Parathyroid adenoma (tissue), 2 donors: ENCODE results near the gene RPL18.

Experiments
- H2AFZ ChIP-seq: fragments of 300-600 bp; sonication (generic); one replicate; pipeline ENCODE4 v1.7.0; 2017; ENCODE audit warnings: antibody characterized with exemption, mild to moderate bottlenecking
- H3K27ac ChIP-seq: fragments of 300-600 bp; sonication (generic); one replicate; pipeline ENCODE4 v1.7.0; 2017
- H3K27me3 ChIP-seq: fragments of 300-600 bp; sonication (generic); one replicate; pipeline ENCODE4 v1.7.0; 2017; ENCODE audit warnings: low read length; ENCODE audit not compliant: control insufficient read depth, insufficient read depth
- H3K36me3 ChIP-seq: fragments of 300-600 bp; sonication (generic); one replicate; pipeline ENCODE4 v1.7.0; 2017; ENCODE audit warnings: low read length; ENCODE audit not compliant: control insufficient read depth, insufficient read depth
- H3K4me1 ChIP-seq: fragments of 300-600 bp; sonication (generic); one replicate; pipeline ENCODE4 v1.7.0; 2017; ENCODE audit warnings: control low read depth
- H3K4me2 ChIP-seq: fragments of 300-600 bp; sonication (generic); one replicate; pipeline ENCODE4 v1.7.0; 2017; ENCODE audit warnings: low read length
- H3K4me3 ChIP-seq: fragments of 300-600 bp; sonication (generic); one replicate; pipeline ENCODE4 v1.7.0; 2017; ENCODE audit warnings: low read depth, low read length
- H3K79me2 ChIP-seq: fragments of 300-600 bp; sonication (generic); one replicate; pipeline ENCODE4 v1.7.0; 2017; ENCODE audit warnings: control low read depth
- H3K9ac ChIP-seq: fragments of 300-600 bp; sonication (generic); one replicate; pipeline ENCODE4 v1.7.0; 2017; ENCODE audit warnings: mild to moderate bottlenecking
- H3K9me3 ChIP-seq: fragments of 300-600 bp; sonication (generic); one replicate; pipeline ENCODE4 v1.7.0; 2017; ENCODE audit warnings: low read length; ENCODE audit not compliant: control insufficient read depth
- CTCF ChIP-seq: fragments of 300-600 bp; sonication (generic); IDR thresholded peaks from one replicate; pipeline ENCODE4 v1.7.0; 2017; ENCODE audit warnings: antibody characterized with exemption, mild to moderate bottlenecking
- donor health status: primary hyperparathyroidism.

Gene RPL18

GRCh38 chr19:48627865-48628314 is 8.9 kb upstream of the RPL18 start:
- no peak overlapping the region for H3K27ac ChIP-seq
- peaks cover 32% of the 10 kb centered on the region for H3K4me1 ChIP-seq
- H3K9me3 ChIP-seq, result no peaks in the 10 kb centered on the region
- no peaks in the 10 kb centered on the region for H3K36me3 ChIP-seq
- H3K4me3 ChIP-seq, result no peak overlapping the region
- TF ChIP-seq CTCF, result no peak
- no peak overlapping the region for H3K9ac ChIP-seq
- no peaks in the 10 kb centered on the region for H3K27me3 ChIP-seq
- no peak overlapping the region for H3K4me2 ChIP-seq
- H2AFZ ChIP-seq, result no peak overlapping the region
- no peaks in the 10 kb centered on the region for H3K79me2 ChIP-seq

- no peak overlapping the region for H2AFZ ChIP-seq
- no peak overlapping the region for H3K4me3 ChIP-seq
- no peak overlapping the region for H3K9ac ChIP-seq
- H3K79me2 ChIP-seq, result no peaks in the 10 kb centered on the region
- no peaks in the 10 kb centered on the region for H3K36me3 ChIP-seq
- no peak for TF ChIP-seq CTCF
- H3K9me3 ChIP-seq, result no peaks in the 10 kb centered on the region
- H3K27me3 ChIP-seq, result no peaks in the 10 kb centered on the region
- H3K4me1 ChIP-seq, result peaks cover 26% of the 10 kb centered on the region
- H3K27ac ChIP-seq, result no peak overlapping the region
- H3K4me2 ChIP-seq, result no peak overlapping the region
These were observed 8.4 kb upstream of the RPL18 start for GRCh38 chr19:48627201-48627864.

- no peak for TF ChIP-seq CTCF
- Histone ChIP-seq H3K36me3 (no peaks in the 10 kb centered on the region), H3K9ac (no peak overlapping the region), H3K27ac (no peak overlapping the region), H3K9me3 (no peaks in the 10 kb centered on the region), H3K27me3 (no peaks in the 10 kb centered on the region), H3K79me2 (no peaks in the 10 kb centered on the region), H2AFZ (no peak overlapping the region), H3K4me1 (peaks cover 15% of the 10 kb centered on the region), H3K4me2 (no peak overlapping the region), H3K4me3 (no peak overlapping the region)
These were observed 6.9 kb upstream of the RPL18 start for GRCh38 chr19:48625891-48626327.

- peaks cover 7% of the 10 kb centered on the region for H3K4me1 ChIP-seq
- no peaks in the 10 kb centered on the region for H3K27me3 ChIP-seq
- no peak overlapping the region for H3K9ac ChIP-seq
- H2AFZ ChIP-seq, result no peak overlapping the region
- H3K79me2 ChIP-seq, result no peaks in the 10 kb centered on the region
- peak overlapping the region; percentile 4 for H3K4me3 ChIP-seq
- no peaks in the 10 kb centered on the region for H3K9me3 ChIP-seq
- TF ChIP-seq CTCF, result no peak
- no peaks in the 10 kb centered on the region for H3K36me3 ChIP-seq
- H3K27ac ChIP-seq, result peak overlapping the region; percentile 49
- H3K4me2 ChIP-seq, result peak overlapping the region; percentile 96
These were observed 6.1 kb upstream of the RPL18 start for GRCh38 chr19:48624791-48625723.
